ENCODE data around the gene COG5. TPM values are rescaled to one million over a fixed set of nuclear protein-coding genes. Genes with fewer than 3 reads are reported as not detected.

COG5 gene
- total and polyA plus RNA-seq, 2 of the 4 experiments (the other 2 are of a cell fraction), result 18.5 to 27.4 TPM

DNA sequence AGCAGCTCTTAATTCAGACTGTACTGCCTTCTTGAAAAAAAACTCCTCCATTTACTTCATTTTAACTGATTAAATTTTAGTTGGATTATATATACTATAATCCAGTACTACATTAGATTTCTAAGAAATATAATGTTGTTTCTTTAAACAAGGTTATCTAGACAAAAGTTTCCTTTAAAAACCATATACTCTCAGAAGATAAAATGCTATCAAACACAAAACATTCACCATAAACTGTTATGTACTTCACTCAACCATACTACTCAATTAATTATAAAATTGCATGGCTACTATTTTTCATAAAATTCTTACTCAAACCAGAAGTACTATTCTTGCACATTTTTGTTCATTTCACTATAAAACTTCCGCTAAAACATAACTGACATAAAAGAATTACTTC is 81.1 kb downstream of the COG5 start:
- no peak overlapping the region for H3K9ac ChIP-seq (ENCODE audit: low read depth, low read length)
- H2BK20ac ChIP-seq (ENCODE audit: low read depth, low read length), result no peak overlapping the region
- in situ Hi-C loops (cut with MboI; ENCODE audit: low sequenced_read_pairs), result no loop called here
- intact Hi-C loops (cut with micrococcal nuclease), result loop anchor here (2.0 kb wide), 1 partner anchor 20 kb away; no protein-coding TSS in a partner anchor
- 0 out of 2 replicates have a peak, but pooled peaks cover 3% of the 10 kb centered on the region for H3K9me1 ChIP-seq (ENCODE audit: insufficient read depth, low read length)
- H4K8ac ChIP-seq (ENCODE audit: low read depth in 2 of 2, low read length in 2 of 2), result no peak overlapping the region
- WGBS, 2 experiments (ENCODE audit: extremely low coverage in 2 of 2, insufficient read length in 1 of 2), result 100% methylated on average over 1 of the region's 1 CpG; no CpG with 5 or more reads in 1 of the 2 experiments
- no peak overlapping the region for H3K4me3 ChIP-seq (ENCODE audit: insufficient read depth, low read depth, low read length)
- H4K91ac ChIP-seq (ENCODE audit: insufficient read depth, low read depth, low read length), result no peak overlapping the region
- H4K5ac ChIP-seq (ENCODE audit: low read depth, low read length), result no peak overlapping the region
- no peak overlapping the region for H2AK5ac ChIP-seq (ENCODE audit: low read depth, low read length)
- no TSS peak for BruUV-seq (replicated peaks)
- H3K36me3 ChIP-seq (ENCODE audit: control insufficient read depth, insufficient read depth, low read length), result no peaks in the 10 kb centered on the region
- no peak overlapping the region for H3K56ac ChIP-seq (ENCODE audit: extremely low read depth, insufficient read depth, low read length)
- no peak overlapping the region for H3K23ac ChIP-seq (ENCODE audit: low read depth, low read length)
- ChIA-PET POLR2A (ENCODE audit: unreplicated experiment) (no interaction called here), CTCF (no interaction called here)
- TF ChIP-seq SMC3 (IDR thresholded peaks at IDR 0.05; ENCODE audit: low read depth, low read length), result no peak
- TF ChIP-seq CEBPB (IDR thresholded peaks at IDR 0.05; ENCODE audit: low read depth, low read length), result no peak
- TF ChIP-seq RFX5 (IDR thresholded peaks at IDR 0.05; ENCODE audit: low read depth, low read length), result no peak
- TF ChIP-seq MAZ (IDR thresholded peaks at IDR 0.05; ENCODE audit: borderline replicate concordance, low read depth, low read length), result no peak
- TF ChIP-seq FOS (IDR thresholded peaks at IDR 0.05; ENCODE audit: low read depth, low read length), result no peak
- TF ChIP-seq, protein P1, sequence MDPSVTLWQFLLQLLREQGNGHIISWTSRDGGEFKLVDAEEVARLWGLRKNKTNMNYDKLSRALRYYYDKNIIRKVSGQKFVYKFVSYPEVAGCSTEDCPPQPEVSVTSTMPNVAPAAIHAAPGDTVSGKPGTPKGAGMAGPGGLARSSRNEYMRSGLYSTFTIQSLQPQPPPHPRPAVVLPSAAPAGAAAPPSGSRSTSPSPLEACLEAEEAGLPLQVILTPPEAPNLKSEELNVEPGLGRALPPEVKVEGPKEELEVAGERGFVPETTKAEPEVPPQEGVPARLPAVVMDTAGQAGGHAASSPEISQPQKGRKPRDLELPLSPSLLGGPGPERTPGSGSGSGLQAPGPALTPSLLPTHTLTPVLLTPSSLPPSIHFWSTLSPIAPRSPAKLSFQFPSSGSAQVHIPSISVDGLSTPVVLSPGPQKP (IDR thresholded peaks at IDR 0.05; ENCODE audit: borderline replicate concordance, low read depth, low read length), result no peak
- no peak for TF ChIP-seq CHD1 (IDR thresholded peaks at IDR 0.05; ENCODE audit: low read depth, low read length)
- TF ChIP-seq BHLHE40 (IDR thresholded peaks at IDR 0.05; ENCODE audit: low read depth, low read length), result no peak
- TF ChIP-seq, protein P2, sequence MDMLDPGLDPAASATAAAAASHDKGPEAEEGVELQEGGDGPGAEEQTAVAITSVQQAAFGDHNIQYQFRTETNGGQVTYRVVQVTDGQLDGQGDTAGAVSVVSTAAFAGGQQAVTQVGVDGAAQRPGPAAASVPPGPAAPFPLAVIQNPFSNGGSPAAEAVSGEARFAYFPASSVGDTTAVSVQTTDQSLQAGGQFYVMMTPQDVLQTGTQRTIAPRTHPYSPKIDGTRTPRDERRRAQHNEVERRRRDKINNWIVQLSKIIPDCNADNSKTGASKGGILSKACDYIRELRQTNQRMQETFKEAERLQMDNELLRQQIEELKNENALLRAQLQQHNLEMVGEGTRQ (IDR thresholded peaks at IDR 0.05; ENCODE audit: low read depth, low read length), result no peak
- no peak for TF ChIP-seq NFE2L2 (IDR thresholded peaks at IDR 0.05; ENCODE audit: low read depth, low read length)
- no peak for TF ChIP-seq MXI1 (IDR thresholded peaks at IDR 0.05; ENCODE audit: borderline replicate concordance, low read depth, low read length)
- TF ChIP-seq MAFK (IDR thresholded peaks at IDR 0.05; ENCODE audit: low read depth, low read length), result no peak
- no peak for TF ChIP-seq POLR2A (IDR thresholded peaks at IDR 0.05; ENCODE audit: low read depth, low read length)
- TF ChIP-seq RAD21 (IDR thresholded peaks at IDR 0.05; ENCODE audit: low read length), result no peak
- no peak for TF ChIP-seq RCOR1 (IDR thresholded peaks at IDR 0.05; ENCODE audit: insufficient replicate concordance, low read length)
- TF ChIP-seq, protein P3, sequence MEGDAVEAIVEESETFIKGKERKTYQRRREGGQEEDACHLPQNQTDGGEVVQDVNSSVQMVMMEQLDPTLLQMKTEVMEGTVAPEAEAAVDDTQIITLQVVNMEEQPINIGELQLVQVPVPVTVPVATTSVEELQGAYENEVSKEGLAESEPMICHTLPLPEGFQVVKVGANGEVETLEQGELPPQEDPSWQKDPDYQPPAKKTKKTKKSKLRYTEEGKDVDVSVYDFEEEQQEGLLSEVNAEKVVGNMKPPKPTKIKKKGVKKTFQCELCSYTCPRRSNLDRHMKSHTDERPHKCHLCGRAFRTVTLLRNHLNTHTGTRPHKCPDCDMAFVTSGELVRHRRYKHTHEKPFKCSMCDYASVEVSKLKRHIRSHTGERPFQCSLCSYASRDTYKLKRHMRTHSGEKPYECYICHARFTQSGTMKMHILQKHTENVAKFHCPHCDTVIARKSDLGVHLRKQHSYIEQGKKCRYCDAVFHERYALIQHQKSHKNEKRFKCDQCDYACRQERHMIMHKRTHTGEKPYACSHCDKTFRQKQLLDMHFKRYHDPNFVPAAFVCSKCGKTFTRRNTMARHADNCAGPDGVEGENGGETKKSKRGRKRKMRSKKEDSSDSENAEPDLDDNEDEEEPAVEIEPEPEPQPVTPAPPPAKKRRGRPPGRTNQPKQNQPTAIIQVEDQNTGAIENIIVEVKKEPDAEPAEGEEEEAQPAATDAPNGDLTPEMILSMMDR (conservative IDR thresholded peaks at IDR 0.05; ENCODE audit: low read depth, low read length), result no peak
- H3K18ac ChIP-seq (ENCODE audit: low read depth, low read length), result no peak overlapping the region
- H2BK120ac ChIP-seq (ENCODE audit: low read depth, low read length), result no peak overlapping the region
- no peaks in the 10 kb centered on the region for H4K20me1 ChIP-seq (ENCODE audit: insufficient read depth, low read length)
- no peak overlapping the region for H2BK15ac ChIP-seq (ENCODE audit: low read depth, low read length)
- H2AK9ac ChIP-seq (replicated peaks; ENCODE audit: low read depth, low read length, poor library complexity), result no peak overlapping the region
- DNase-seq, result no peak
- H2AFZ ChIP-seq (replicated peaks; ENCODE audit: low read length, poor library complexity), result no peak overlapping the region
- no peak for ATAC-seq (ENCODE audit: low read depth)
- no peaks in the 10 kb centered on the region for H3K27me3 ChIP-seq (ENCODE audit: control insufficient read depth, insufficient read depth, low read length)
- H3K4ac ChIP-seq (ENCODE audit: low read depth, low read length), result no peak overlapping the region
- no peak overlapping the region for H3K27ac ChIP-seq (ENCODE audit: insufficient read depth, low read length)
- H3K14ac ChIP-seq (replicated peaks; ENCODE audit: low read depth, low read length), result no peak overlapping the region
- peaks cover 4 to 13% of the 10 kb centered on the region in 2 experiments; a peak in 3 of 4 replicates for H3K79me1 ChIP-seq (ENCODE audit: low read depth in 1 of 2, low read length in 2 of 2)
- no peak overlapping the region for H2BK5ac ChIP-seq (ENCODE audit: low read depth, low read length, poor library complexity, severe bottlenecking)
- no peaks in the 10 kb centered on the region for H3K9me3 ChIP-seq (ENCODE audit: control insufficient read depth, insufficient read depth, low read length)
- no peak overlapping the region for H3K4me2 ChIP-seq (ENCODE audit: low read depth, low read length)
- H3K4me1 ChIP-seq (ENCODE audit: control insufficient read depth, insufficient read depth, low read length), result no peaks in the 10 kb centered on the region
- dilution Hi-C loops (cut with HindIII; ENCODE audit: low sequenced_read_pairs, unreplicated experiment), result no loop called here

Data from IMR-90 (cell line).